ENCODE results near the gene XKR8.

XKR8 gene

DNA sequence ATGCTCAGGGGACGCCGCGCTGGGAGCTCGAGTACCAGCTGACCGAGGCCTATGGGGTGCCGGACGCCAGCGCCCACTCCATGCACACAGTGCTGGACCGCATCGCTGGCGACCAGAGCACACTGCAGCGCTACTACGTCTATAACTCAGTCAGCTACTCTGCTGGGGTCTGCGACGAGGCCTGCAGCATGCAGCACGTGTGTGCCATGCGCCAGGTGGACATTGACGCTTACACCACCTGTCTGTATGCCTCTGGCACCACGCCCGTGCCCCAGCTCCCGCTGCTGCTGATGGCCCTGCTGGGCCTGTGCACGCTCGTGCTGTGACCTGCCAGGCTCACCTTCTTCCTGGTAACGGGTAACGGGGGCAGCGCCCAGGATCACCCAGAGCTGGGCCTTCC, 1.3 kb upstream of the XKR8 start:
- no peak overlapping the region for H2BK15ac ChIP-seq (ENCODE audit: low read depth, poor library complexity, severe bottlenecking)
- no peak overlapping the region for H2AK5ac ChIP-seq (ENCODE audit: low read length, severe bottlenecking)
- peak overlapping the region; percentile 95 for H3K9ac ChIP-seq (ENCODE audit: low read length)
- no peak overlapping the region for H4K8ac ChIP-seq (ENCODE audit: low read length)
- no peak overlapping the region for H2BK120ac ChIP-seq (ENCODE audit: low read depth, low read length)
- H3K23ac ChIP-seq (ENCODE audit: low read length in 2 of 2), result no peak overlapping the region
- H3K18ac ChIP-seq (ENCODE audit: low read depth in 1 of 2, low read length in 2 of 2), result no peak overlapping the region
- H3K27ac ChIP-seq (ENCODE audit: low read length, poor library complexity, severe bottlenecking), result no peak overlapping the region
- no peak overlapping the region for H3K4me2 ChIP-seq (ENCODE audit: low read length, poor library complexity, severe bottlenecking)
- H3K79me1 ChIP-seq (replicated peaks; ENCODE audit: low read length, poor library complexity, severe bottlenecking), result peaks cover 9% of the 10 kb centered on the region
- H3K4ac ChIP-seq (ENCODE audit: low read depth in 1 of 2, low read length in 2 of 2), result no peak overlapping the region
- no peak for DNase-seq
- H3K27me3 ChIP-seq (ENCODE audit: control insufficient read depth in 1 of 2, insufficient read depth in 1 of 2, low read length in 2 of 2), result peaks cover 11 to 17% of the 10 kb centered on the region in 2 experiments
- peak overlapping the region in 1 of 2 experiments; percentile 5 for H3K14ac ChIP-seq (ENCODE audit: low read length in 2 of 2)
- H3K4me1 ChIP-seq (ENCODE audit: control insufficient read depth, insufficient read depth, low read depth, low read length), result peaks cover 23% of the 10 kb centered on the region
- no peak overlapping the region for H2BK12ac ChIP-seq (ENCODE audit: low read length in 2 of 2)
- H2BK5ac ChIP-seq (ENCODE audit: low read depth, low read length, poor library complexity, severe bottlenecking), result no peak overlapping the region
- WGBS, result 98% methylated on average over 26 of the region's 26 CpGs
- H2AFZ ChIP-seq (ENCODE audit: low read depth, low read length), result no peak overlapping the region
- peak overlapping the region in 1 of 2 experiments; percentile 92 for H3K4me3 ChIP-seq (ENCODE audit: insufficient read depth in 1 of 2, low read depth in 1 of 2, low read length in 2 of 2)
- H3K36me3 ChIP-seq (ENCODE audit: control insufficient read depth in 1 of 2, insufficient read depth in 2 of 2, low read depth in 1 of 2, low read length in 2 of 2), result peaks cover 5 to 9% of the 10 kb centered on the region in 2 experiments
- no peaks in the 10 kb centered on the region for H3K9me3 ChIP-seq (ENCODE audit: control insufficient read depth, low read length)
- no peak overlapping the region for H4K91ac ChIP-seq (ENCODE audit: low read length)

DNA sequence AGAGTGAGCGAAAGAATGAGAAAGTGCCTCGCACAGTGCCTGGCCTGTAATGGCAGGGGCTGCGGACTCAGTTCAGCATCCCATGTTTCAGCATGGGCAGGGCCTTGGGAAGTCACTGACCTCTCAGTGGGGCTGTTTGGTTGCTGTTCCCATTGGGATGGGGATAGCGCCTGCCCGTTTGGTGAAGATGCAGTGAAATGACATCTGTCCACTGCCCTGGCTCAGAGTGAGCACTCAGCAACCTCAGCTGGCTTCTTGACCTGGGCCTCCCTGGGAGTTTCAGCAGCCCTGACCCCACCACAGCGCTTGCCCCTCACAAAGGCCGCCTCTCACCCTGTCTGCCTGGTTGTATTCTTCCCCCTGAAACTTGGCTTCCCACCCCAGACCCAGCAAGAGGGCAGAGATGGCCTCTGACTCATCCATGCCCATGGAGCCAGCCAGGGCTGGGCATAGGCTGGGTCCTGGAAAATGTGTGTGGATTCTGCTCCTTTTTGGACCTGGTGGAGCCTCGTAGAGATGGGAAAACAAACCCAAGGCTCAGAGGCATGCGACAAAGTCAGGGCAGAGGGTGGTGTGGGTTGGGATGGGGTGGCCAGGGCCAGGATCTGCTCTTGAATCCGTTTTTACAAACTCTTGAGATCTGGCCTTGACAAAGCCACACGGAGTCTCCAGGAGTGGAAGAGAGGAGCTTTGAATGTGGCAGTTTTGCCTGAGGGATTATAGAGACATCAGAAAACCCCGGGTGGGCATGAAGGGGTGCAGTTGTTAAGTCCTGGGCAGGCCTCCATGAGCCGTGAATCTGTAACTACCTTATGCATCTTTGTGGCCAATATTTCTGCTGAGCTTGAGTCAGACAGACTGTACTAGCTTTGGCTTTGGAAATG, 1.2 kb downstream of the XKR8 start:
- peak overlapping the region; percentile 19 for H2AFZ ChIP-seq (ENCODE audit: low read depth, low read length)
- H3K27ac ChIP-seq (ENCODE audit: low read length, poor library complexity, severe bottlenecking), result no peak overlapping the region
- H3K79me1 ChIP-seq (replicated peaks; ENCODE audit: low read length, poor library complexity, severe bottlenecking), result peaks cover 15% of the 10 kb centered on the region
- H3K9ac ChIP-seq (ENCODE audit: low read length), result peak overlapping the region; percentile 95
- peaks cover 25 to 29% of the 10 kb centered on the region in 2 experiments for H3K36me3 ChIP-seq (ENCODE audit: control insufficient read depth in 1 of 2, insufficient read depth in 2 of 2, low read depth in 1 of 2, low read length in 2 of 2)
- DNase-seq, result peak; percentile 33
- H3K4ac ChIP-seq (ENCODE audit: low read depth in 1 of 2, low read length in 2 of 2), result peak overlapping the region in 1 of 2 experiments; percentile 6
- H3K18ac ChIP-seq (ENCODE audit: low read depth in 1 of 2, low read length in 2 of 2), result no peak overlapping the region
- no peak overlapping the region for H2BK120ac ChIP-seq (ENCODE audit: low read depth, low read length)
- 83% methylated on average over 11 of the region's 13 CpGs for WGBS
- no peaks in the 10 kb centered on the region for H3K9me3 ChIP-seq (ENCODE audit: control insufficient read depth, low read length)
- H2BK5ac ChIP-seq (ENCODE audit: low read depth, low read length, poor library complexity, severe bottlenecking), result no peak overlapping the region
- H2BK15ac ChIP-seq (ENCODE audit: low read depth, poor library complexity, severe bottlenecking), result no peak overlapping the region
- H3K23ac ChIP-seq (ENCODE audit: low read length in 2 of 2), result peak overlapping the region in 1 of 2 experiments; percentile 2
- H3K27me3 ChIP-seq (ENCODE audit: control insufficient read depth in 1 of 2, insufficient read depth in 1 of 2, low read length in 2 of 2), result peaks cover 0 to 2% of the 10 kb centered on the region in 2 experiments
- no peak overlapping the region for H2AK5ac ChIP-seq (ENCODE audit: low read length, severe bottlenecking)
- H3K14ac ChIP-seq (ENCODE audit: low read length in 2 of 2), result peak overlapping the region in 1 of 2 experiments; percentile 72
- peak overlapping the region; percentile 59 for H4K8ac ChIP-seq (ENCODE audit: low read length)
- H4K91ac ChIP-seq (ENCODE audit: low read length), result peak overlapping the region; percentile 52
- H2BK12ac ChIP-seq (ENCODE audit: low read length in 2 of 2), result peak overlapping the region in 1 of 2 experiments; percentile 31
- peaks cover 25% of the 10 kb centered on the region for H3K4me1 ChIP-seq (ENCODE audit: control insufficient read depth, insufficient read depth, low read depth, low read length)
- peak overlapping the region; percentile 83 to 92 for H3K4me3 ChIP-seq (ENCODE audit: insufficient read depth in 1 of 2, low read depth in 1 of 2, low read length in 2 of 2)
- peak overlapping the region; percentile 30 for H3K4me2 ChIP-seq (ENCODE audit: low read length, poor library complexity, severe bottlenecking)

DNA sequence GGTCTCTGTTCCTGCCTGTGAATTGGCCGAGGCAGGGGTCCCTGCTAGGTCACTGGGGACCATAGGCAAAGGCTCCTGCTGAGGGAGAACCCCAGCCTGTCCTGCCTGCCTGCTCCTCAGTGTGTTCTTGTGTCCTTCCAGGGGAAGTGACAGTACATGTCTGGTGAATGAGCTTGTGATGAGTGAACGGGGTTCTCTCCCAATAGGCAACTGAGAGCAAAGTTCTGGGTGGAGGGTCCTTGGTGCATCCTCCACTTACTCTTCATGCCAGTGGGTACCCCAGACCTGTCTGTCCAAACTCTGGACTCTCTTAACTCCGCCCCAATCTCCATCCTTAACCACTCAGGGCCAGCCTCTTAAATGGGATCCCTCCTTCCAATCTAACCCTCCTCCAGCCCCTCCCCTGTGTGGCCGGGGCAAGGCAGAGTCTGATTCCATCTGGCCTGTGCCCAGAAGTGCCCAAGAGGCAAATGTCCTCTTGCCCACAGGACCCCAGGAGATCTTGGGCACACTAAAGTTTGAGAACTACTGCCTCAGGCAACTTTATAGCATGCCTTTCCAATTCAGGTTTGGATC, 2.0 kb downstream of the XKR8 start:
- H3K4me1 ChIP-seq (ENCODE audit: control insufficient read depth, insufficient read depth, low read depth, low read length), result peaks cover 29% of the 10 kb centered on the region
- peaks cover 33 to 37% of the 10 kb centered on the region in 2 experiments for H3K36me3 ChIP-seq (ENCODE audit: control insufficient read depth in 1 of 2, insufficient read depth in 2 of 2, low read depth in 1 of 2, low read length in 2 of 2)
- no peaks in the 10 kb centered on the region for H3K27me3 ChIP-seq (ENCODE audit: control insufficient read depth in 1 of 2, insufficient read depth in 1 of 2, low read length in 2 of 2)
- H3K9ac ChIP-seq (ENCODE audit: low read length), result peak overlapping the region; percentile 95
- no peaks in the 10 kb centered on the region for H3K9me3 ChIP-seq (ENCODE audit: control insufficient read depth, low read length)
- no peak overlapping the region for H2BK5ac ChIP-seq (ENCODE audit: low read depth, low read length, poor library complexity, severe bottlenecking)
- H4K8ac ChIP-seq (ENCODE audit: low read length), result no peak overlapping the region
- H2BK12ac ChIP-seq (ENCODE audit: low read length in 2 of 2), result no peak overlapping the region
- H3K4ac ChIP-seq (ENCODE audit: low read depth in 1 of 2, low read length in 2 of 2), result peak overlapping the region in 1 of 2 experiments; percentile 6
- no peak overlapping the region for H3K4me2 ChIP-seq (ENCODE audit: low read length, poor library complexity, severe bottlenecking)
- no peak for DNase-seq
- H2BK120ac ChIP-seq (ENCODE audit: low read depth, low read length), result no peak overlapping the region
- peak overlapping the region; percentile 52 for H4K91ac ChIP-seq (ENCODE audit: low read length)
- H3K79me1 ChIP-seq (replicated peaks; ENCODE audit: low read length, poor library complexity, severe bottlenecking), result peaks cover 18% of the 10 kb centered on the region
- no peak overlapping the region for H3K23ac ChIP-seq (ENCODE audit: low read length in 2 of 2)
- H3K14ac ChIP-seq (ENCODE audit: low read length in 2 of 2), result no peak overlapping the region
- no peak overlapping the region for H2BK15ac ChIP-seq (ENCODE audit: low read depth, poor library complexity, severe bottlenecking)
- WGBS, result 88% methylated on average over 4 of the region's 4 CpGs
- H3K27ac ChIP-seq (ENCODE audit: low read length, poor library complexity, severe bottlenecking), result no peak overlapping the region
- H2AK5ac ChIP-seq (ENCODE audit: low read length, severe bottlenecking), result no peak overlapping the region
- no peak overlapping the region for H2AFZ ChIP-seq (ENCODE audit: low read depth, low read length)
- no peak overlapping the region for H3K18ac ChIP-seq (ENCODE audit: low read depth in 1 of 2, low read length in 2 of 2)
- H3K4me3 ChIP-seq (ENCODE audit: insufficient read depth in 1 of 2, low read depth in 1 of 2, low read length in 2 of 2), result peak overlapping the region in 1 of 2 experiments; percentile 92

DNA sequence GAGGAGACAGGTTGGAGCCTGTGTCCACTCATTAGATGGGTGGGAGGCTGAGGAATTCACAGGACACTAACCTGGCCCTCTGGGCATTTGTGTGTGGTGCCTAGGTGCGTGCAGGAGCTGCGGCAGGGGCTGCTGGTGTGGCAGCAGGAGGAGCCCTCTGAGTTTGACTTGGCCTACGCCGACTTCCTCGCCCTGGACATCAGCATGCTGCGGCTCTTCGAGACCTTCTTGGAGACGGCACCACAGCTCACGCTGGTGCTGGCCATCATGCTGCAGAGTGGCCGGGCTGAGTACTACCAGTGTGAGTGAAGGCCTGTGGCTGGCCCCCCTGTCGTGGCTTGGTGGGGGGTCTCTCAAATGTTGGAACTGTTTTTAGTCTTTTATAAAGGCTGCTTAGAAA, 3.6 kb downstream of the XKR8 start:
- 97% methylated on average over 11 of the region's 11 CpGs for WGBS
- no peak overlapping the region for H2BK15ac ChIP-seq (ENCODE audit: low read depth, poor library complexity, severe bottlenecking)
- no peaks in the 10 kb centered on the region for H3K9me3 ChIP-seq (ENCODE audit: control insufficient read depth, low read length)
- no peak overlapping the region for H2AK5ac ChIP-seq (ENCODE audit: low read length, severe bottlenecking)
- no peak overlapping the region for H4K8ac ChIP-seq (ENCODE audit: low read length)
- no peak overlapping the region for H2BK5ac ChIP-seq (ENCODE audit: low read depth, low read length, poor library complexity, severe bottlenecking)
- H3K27ac ChIP-seq (ENCODE audit: low read length, poor library complexity, severe bottlenecking), result no peak overlapping the region
- no peak overlapping the region for H3K14ac ChIP-seq (ENCODE audit: low read length in 2 of 2)
- no peak overlapping the region for H2AFZ ChIP-seq (ENCODE audit: low read depth, low read length)
- peaks cover 32% of the 10 kb centered on the region for H3K4me1 ChIP-seq (ENCODE audit: control insufficient read depth, insufficient read depth, low read depth, low read length)
- H3K9ac ChIP-seq (ENCODE audit: low read length), result no peak overlapping the region
- H3K27me3 ChIP-seq (ENCODE audit: control insufficient read depth in 1 of 2, insufficient read depth in 1 of 2, low read length in 2 of 2), result no peaks in the 10 kb centered on the region
- H4K91ac ChIP-seq (ENCODE audit: low read length), result no peak overlapping the region
- DNase-seq, result no peak
- no peak overlapping the region for H3K23ac ChIP-seq (ENCODE audit: low read length in 2 of 2)
- no peak overlapping the region for H3K18ac ChIP-seq (ENCODE audit: low read depth in 1 of 2, low read length in 2 of 2)
- H2BK120ac ChIP-seq (ENCODE audit: low read depth, low read length), result no peak overlapping the region
- peaks cover 46 to 52% of the 10 kb centered on the region in 2 experiments for H3K36me3 ChIP-seq (ENCODE audit: control insufficient read depth in 1 of 2, insufficient read depth in 2 of 2, low read depth in 1 of 2, low read length in 2 of 2)
- no peak overlapping the region for H2BK12ac ChIP-seq (ENCODE audit: low read length in 2 of 2)
- no peak overlapping the region for H3K4ac ChIP-seq (ENCODE audit: low read depth in 1 of 2, low read length in 2 of 2)
- H3K79me1 ChIP-seq (replicated peaks; ENCODE audit: low read length, poor library complexity, severe bottlenecking), result peaks cover 21% of the 10 kb centered on the region
- H3K4me2 ChIP-seq (ENCODE audit: low read length, poor library complexity, severe bottlenecking), result no peak overlapping the region
- no peak overlapping the region for H3K4me3 ChIP-seq (ENCODE audit: insufficient read depth in 1 of 2, low read depth in 1 of 2, low read length in 2 of 2)

All from mesenchymal stem cell (in vitro differentiated cells and primary cell).